22Rv1 (cell line): ENCODE data around the gene ATP1B3.

ENCODE experiments used
- CTCF ChIP-seq: fragments of 450-650 bp; IDR thresholded peaks from 2 replicates; pipeline ENCODE4 v1.5.1; 2017; ENCODE audit warnings: mild to moderate bottlenecking
- ZFX ChIP-seq: fragments of 450-650 bp; IDR thresholded peaks from 2 replicates; pipeline ENCODE4 v1.6.1; 2017; ENCODE audit warnings: antibody characterized with exemption, borderline replicate concordance

DNA sequence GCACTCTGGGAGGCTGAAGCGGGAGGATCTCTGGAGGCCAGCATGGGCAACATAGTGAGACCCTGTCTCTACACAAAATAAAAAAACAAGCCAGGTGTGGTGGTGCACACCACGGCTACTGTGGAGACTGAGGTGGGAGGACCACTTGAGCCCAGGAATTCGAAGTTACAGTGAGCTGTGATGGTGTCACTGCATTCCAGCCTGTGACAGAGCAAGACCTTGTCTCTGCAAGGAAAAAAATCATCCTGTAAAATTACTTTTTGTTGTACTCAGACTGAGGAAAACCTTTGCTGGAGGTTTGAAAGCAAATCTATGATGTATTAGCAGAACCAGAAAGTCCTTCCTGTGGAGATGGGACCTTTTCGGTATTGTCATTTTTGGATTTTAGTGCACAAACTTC lies 63.3 kb downstream of the ATP1B3 start:
- TF ChIP-seq CTCF: no peak
- no peak for TF ChIP-seq ZFX
